ENCODE results near the gene NDUFV1. TPM values are rescaled to one million over a fixed set of nuclear protein-coding genes. Genes with fewer than 3 reads are reported as not detected.

The NDUFV1 gene
- total and polyA plus RNA-seq, 2 of the 4 experiments (the other 2 are of a cell fraction), result 120 to 133 TPM

GRCh38 chr11:67642173-67643120 is 35.7 kb downstream of the NDUFV1 start:
- WGBS, 2 experiments (ENCODE audit: extremely low coverage in 2 of 2, insufficient read length in 1 of 2), result 70% methylated on average over 6 of the region's 15 CpGs; no CpG with 5 or more reads in 1 of the 2 experiments
- no peak for ATAC-seq (ENCODE audit: low read depth)
- Histone ChIP-seq H4K20me1 (ENCODE audit: insufficient read depth, low read length) (no peaks in the 10 kb centered on the region), H2AK5ac (ENCODE audit: low read depth, low read length) (no peak overlapping the region), H3K27me3 (ENCODE audit: control insufficient read depth, insufficient read depth, low read length) (peaks cover 19% of the 10 kb centered on the region; the same call in 1 of the 2 replicates), H3K4me3 (ENCODE audit: insufficient read depth, low read depth, low read length) (no peak overlapping the region), H3K18ac (ENCODE audit: low read depth, low read length) (no peak overlapping the region), H3K23ac (ENCODE audit: low read depth, low read length) (no peak overlapping the region), H3K14ac (replicated peaks; ENCODE audit: low read depth, low read length) (no peak overlapping the region), H2AK9ac (replicated peaks; ENCODE audit: low read depth, low read length, poor library complexity) (no peak overlapping the region), H2AFZ (replicated peaks; ENCODE audit: low read length, poor library complexity) (no peak overlapping the region), H4K5ac (ENCODE audit: low read depth, low read length) (no peak overlapping the region), H2BK120ac (ENCODE audit: low read depth, low read length) (no peak overlapping the region), H3K4me1 (ENCODE audit: control insufficient read depth, insufficient read depth, low read length) (no peaks in the 10 kb centered on the region), H3K56ac (ENCODE audit: extremely low read depth, insufficient read depth, low read length) (no peak overlapping the region), H2BK15ac (ENCODE audit: low read depth, low read length) (no peak overlapping the region), H3K9me3 (ENCODE audit: control insufficient read depth, insufficient read depth, low read length) (no peaks in the 10 kb centered on the region; the same call in 1 of the 2 replicates), H4K8ac (ENCODE audit: low read depth in 2 of 2, low read length in 2 of 2) (no peak overlapping the region), H3K4ac (ENCODE audit: low read depth, low read length) (no peak overlapping the region), H3K36me3 (ENCODE audit: control insufficient read depth, insufficient read depth, low read length) (no peaks in the 10 kb centered on the region), H3K27ac (ENCODE audit: insufficient read depth, low read length) (no peak overlapping the region), H3K9ac (ENCODE audit: low read depth, low read length) (no peak overlapping the region), H2BK5ac (ENCODE audit: low read depth, low read length, poor library complexity, severe bottlenecking) (no peak overlapping the region), H4K91ac (ENCODE audit: insufficient read depth, low read depth, low read length) (no peak overlapping the region), H3K9me1 (ENCODE audit: insufficient read depth, low read length) (no peaks in the 10 kb centered on the region), H3K4me2 (ENCODE audit: low read depth, low read length) (no peak overlapping the region), H3K79me1 (ENCODE audit: low read depth in 1 of 2, low read length in 2 of 2) (no peaks in the 10 kb centered on the region), H2BK20ac (ENCODE audit: low read depth, low read length) (no peak overlapping the region)
- dilution Hi-C loops (cut with HindIII; ENCODE audit: low sequenced_read_pairs, unreplicated experiment), result no loop called here
- in situ Hi-C loops (cut with MboI; ENCODE audit: low sequenced_read_pairs), result no loop called here
- no peak for DNase-seq
- POLR2A ChIA-PET (ENCODE audit: unreplicated experiment), result no interaction called here
- CTCF ChIA-PET, result interaction anchor here (0.8 kb wide), 1 partner anchor 12 kb away, joined by 3 read pairs; no protein-coding TSS in a partner anchor
- intact Hi-C loops (cut with micrococcal nuclease), result loop anchor here (10.0 kb wide), 1 partner anchor 152 kb away; no protein-coding TSS in a partner anchor
- BruUV-seq (replicated peaks), result no TSS peak
- no peak for TF ChIP-seq RCOR1 (IDR thresholded peaks at IDR 0.05; ENCODE audit: insufficient replicate concordance, low read length)
- no peak for TF ChIP-seq MXI1 (IDR thresholded peaks at IDR 0.05; ENCODE audit: borderline replicate concordance, low read depth, low read length)
- no peak for TF ChIP-seq MAZ (IDR thresholded peaks at IDR 0.05; ENCODE audit: borderline replicate concordance, low read depth, low read length)
- TF ChIP-seq ELK1 (IDR thresholded peaks at IDR 0.05; ENCODE audit: borderline replicate concordance, low read depth, low read length), result no peak
- no peak for TF ChIP-seq BHLHE40 (IDR thresholded peaks at IDR 0.05; ENCODE audit: low read depth, low read length)
- TF ChIP-seq FOS (IDR thresholded peaks at IDR 0.05; ENCODE audit: low read depth, low read length), result no peak
- no peak for TF ChIP-seq SMC3 (IDR thresholded peaks at IDR 0.05; ENCODE audit: low read depth, low read length)
- TF ChIP-seq USF2 (IDR thresholded peaks at IDR 0.05; ENCODE audit: low read depth, low read length), result no peak
- no peak for TF ChIP-seq RFX5 (IDR thresholded peaks at IDR 0.05; ENCODE audit: low read depth, low read length)
- no peak for TF ChIP-seq RAD21 (IDR thresholded peaks at IDR 0.05; ENCODE audit: low read length)
- TF ChIP-seq POLR2A (IDR thresholded peaks at IDR 0.05; ENCODE audit: low read depth, low read length), result no peak
- no peak for TF ChIP-seq CEBPB (IDR thresholded peaks at IDR 0.05; ENCODE audit: low read depth, low read length)
- no peak for TF ChIP-seq MAFK (IDR thresholded peaks at IDR 0.05; ENCODE audit: low read depth, low read length)
- TF ChIP-seq NFE2L2 (IDR thresholded peaks at IDR 0.05; ENCODE audit: low read depth, low read length), result no peak
